HepG2 (cell line): Measurements from ENCODE around the gene AGRN. TPM values are rescaled to one million over a fixed set of nuclear protein-coding genes. Genes with fewer than 3 reads are reported as not detected.

Experiments used
- ADNP ChIP-seq: sonication (generic); formaldehyde crosslinking; IDR thresholded peaks from 2 replicates; pipeline ENCODE4 v1.4.0; 2020; ENCODE audit warnings: missing genetic modification reagents
- FOXM1 ChIP-seq: sonication (generic); formaldehyde crosslinking; IDR thresholded peaks from 2 replicates; pipeline ENCODE4 v1.5.0; 2020; ENCODE audit warnings: missing genetic modification reagents
- HDAC1 ChIP-seq: sonication (generic); formaldehyde crosslinking; IDR thresholded peaks from 2 replicates; pipeline ENCODE4 v1.5.1; 2020; ENCODE audit warnings: mild to moderate bottlenecking, missing genetic modification reagents
- HNRNPLL ChIP-seq: fragments of 200-400 bp; formaldehyde crosslinking; IDR thresholded peaks from 2 replicates; pipeline ENCODE4 v1.6.1; 2017; ENCODE audit warnings: mild to moderate bottlenecking, low read depth, low read length; ENCODE audit not compliant: poor library complexity, severe bottlenecking
- HOXD1 ChIP-seq: sonication (generic); formaldehyde crosslinking; IDR thresholded peaks from 2 replicates; pipeline ENCODE4 v1.5.0; 2020; ENCODE audit warnings: missing genetic modification reagents
- KDM5B ChIP-seq: sonication (generic); formaldehyde crosslinking; IDR thresholded peaks from 2 replicates; pipeline ENCODE4 v1.4.0; 2020; ENCODE audit warnings: missing genetic modification reagents, mild to moderate bottlenecking, borderline replicate concordance
- SIX1 ChIP-seq: sonication (generic); formaldehyde crosslinking; IDR thresholded peaks from 2 replicates; pipeline ENCODE4 v1.4.0; 2020; ENCODE audit warnings: missing genetic modification reagents, borderline replicate concordance
- SP1 ChIP-seq, 2 experiments: fragments of 450-650 bp in 1 of 2; sonication (generic) in 1 of 2; formaldehyde crosslinking in 1 of 2; IDR thresholded peaks; 2 replicates each; pipeline versions ENCODE4 v1.4.0 to v1.6.1; 2016 to 2020; ENCODE audit warnings: missing genetic modification reagents in 1 of 2
- U2AF1 ChIP-seq: fragments of 200-400 bp; formaldehyde crosslinking; optimal IDR thresholded peaks from 2 replicates; pipeline ENCODE3; 2017; ENCODE audit warnings: mild to moderate bottlenecking, low read depth, low read length
- XBP1 ChIP-seq: sonication (generic); formaldehyde crosslinking; IDR thresholded peaks from 2 replicates; pipeline ENCODE4 v1.5.0; 2020; ENCODE audit warnings: missing genetic modification reagents
- XRCC5 ChIP-seq: fragments of 200-400 bp; formaldehyde crosslinking; optimal IDR thresholded peaks from 2 replicates; pipeline ENCODE3; 2017; ENCODE audit warnings: mild to moderate bottlenecking, low read length
- YEATS2 ChIP-seq: sonication (generic); formaldehyde crosslinking; IDR thresholded peaks from 2 replicates; pipeline ENCODE4 v1.4.0; 2020; ENCODE audit warnings: missing genetic modification reagents, borderline replicate concordance
- YY1 ChIP-seq: IDR thresholded peaks from 2 replicates; pipeline ENCODE4 v1.6.1; 2011; ENCODE audit warnings: low read length, low read depth, moderate library complexity, mild to moderate bottlenecking; ENCODE audit not compliant: insufficient read depth, insufficient replicate concordance
- ZBTB3 ChIP-seq: sonication (generic); formaldehyde crosslinking; IDR thresholded peaks from 2 replicates; pipeline ENCODE4 v1.4.0; 2020; ENCODE audit warnings: low read depth, mild to moderate bottlenecking, moderate library complexity, missing genetic modification reagents, borderline replicate concordance
- ZBTB38 ChIP-seq: sonication (generic); formaldehyde crosslinking; IDR thresholded peaks from 2 replicates; pipeline ENCODE4 v1.5.1; 2020; ENCODE audit warnings: mild to moderate bottlenecking, missing genetic modification reagents
- ZMAT3 ChIP-seq: sonication (generic); formaldehyde crosslinking; conservative IDR thresholded peaks from 2 replicates; pipeline ENCODE4 v1.7.0; 2021; ENCODE audit warnings: missing genetic modification reagents
- ZNF333 ChIP-seq: sonication (generic); formaldehyde crosslinking; IDR thresholded peaks from 2 replicates; pipeline ENCODE4 v1.4.0; 2020; ENCODE audit warnings: mild to moderate bottlenecking, missing genetic modification reagents, borderline replicate concordance
- ZNF547 ChIP-seq: sonication (generic); formaldehyde crosslinking; IDR thresholded peaks from 2 replicates; pipeline ENCODE4 v1.5.1; 2020; ENCODE audit warnings: mild to moderate bottlenecking, missing genetic modification reagents
- ZNF674 ChIP-seq: sonication (generic); formaldehyde crosslinking; IDR thresholded peaks from 2 replicates; pipeline ENCODE4 v1.5.0; 2020; ENCODE audit warnings: low read depth, mild to moderate bottlenecking, missing genetic modification reagents
- ZNF766 ChIP-seq: sonication (generic); formaldehyde crosslinking; IDR thresholded peaks from 2 replicates; pipeline ENCODE4 v1.5.0; 2020; ENCODE audit warnings: missing genetic modification reagents, borderline replicate concordance
- ZZZ3 ChIP-seq: sonication (generic); formaldehyde crosslinking; IDR thresholded peaks from 2 replicates; pipeline ENCODE4 v1.4.0; 2020; ENCODE audit warnings: missing genetic modification reagents, mild to moderate bottlenecking, borderline replicate concordance
- polyA plus RNA-seq, 8 experiments: library from polyadenylated mRNA; depleted of rRNA in 3 of 8; stranded (reverse) in 7 of 8; unstranded in 1 of 8; fragments of >200 nt; fragmentation: Illumina TruSeq in 4 of 8; extraction: Trizol in 4 of 8; gene quantifications; 2 replicates each; pipeline versions ENCODE4 v1.2.1 to v1.2.3, GENCODE V29; 2011 to 2016; ENCODE audit warnings: low read depth in 4 of 8, missing spikeins in 1 of 8, mixed read lengths in 1 of 8; ENCODE audit not compliant: insufficient read depth in 1 of 8
- total RNA-seq, 5 experiments: library from RNA; depleted of rRNA; stranded (reverse); fragments of >200 nt; fragmentation: Illumina TruSeq; extraction: Trizol; gene quantifications; 2 replicates each; pipeline ENCODE4 v1.2.3, GENCODE V29; 2016; ENCODE audit warnings: low read depth in 1 of 5
- TF ChIP-seq, protein P1 (sequence below): sonication (generic); formaldehyde crosslinking; IDR thresholded peaks from 2 replicates; pipeline ENCODE4 v1.8.1; 2023; ENCODE audit warnings: mild to moderate bottlenecking, moderate library complexity, missing genetic modification reagents
- TF ChIP-seq, protein P2 (sequence below): sonication (generic); formaldehyde crosslinking; conservative IDR thresholded peaks from 2 replicates; pipeline ENCODE4 v1.4.0; 2020; ENCODE audit warnings: mild to moderate bottlenecking, missing genetic modification reagents, moderate library complexity
- TF ChIP-seq, protein P3 (sequence below): sonication (generic); formaldehyde crosslinking; IDR thresholded peaks from 2 replicates; pipeline ENCODE4 v1.9.0; 2021; ENCODE audit warnings: missing genetic modification reagents, mild to moderate bottlenecking, borderline replicate concordance

AGRN gene
- total and polyA plus RNA-seq, 2 of the 13 experiments (the other 11 are each of a cell fraction or from before 2014, with no cell fraction given): 29.8 to 65.2 TPM

DNA sequence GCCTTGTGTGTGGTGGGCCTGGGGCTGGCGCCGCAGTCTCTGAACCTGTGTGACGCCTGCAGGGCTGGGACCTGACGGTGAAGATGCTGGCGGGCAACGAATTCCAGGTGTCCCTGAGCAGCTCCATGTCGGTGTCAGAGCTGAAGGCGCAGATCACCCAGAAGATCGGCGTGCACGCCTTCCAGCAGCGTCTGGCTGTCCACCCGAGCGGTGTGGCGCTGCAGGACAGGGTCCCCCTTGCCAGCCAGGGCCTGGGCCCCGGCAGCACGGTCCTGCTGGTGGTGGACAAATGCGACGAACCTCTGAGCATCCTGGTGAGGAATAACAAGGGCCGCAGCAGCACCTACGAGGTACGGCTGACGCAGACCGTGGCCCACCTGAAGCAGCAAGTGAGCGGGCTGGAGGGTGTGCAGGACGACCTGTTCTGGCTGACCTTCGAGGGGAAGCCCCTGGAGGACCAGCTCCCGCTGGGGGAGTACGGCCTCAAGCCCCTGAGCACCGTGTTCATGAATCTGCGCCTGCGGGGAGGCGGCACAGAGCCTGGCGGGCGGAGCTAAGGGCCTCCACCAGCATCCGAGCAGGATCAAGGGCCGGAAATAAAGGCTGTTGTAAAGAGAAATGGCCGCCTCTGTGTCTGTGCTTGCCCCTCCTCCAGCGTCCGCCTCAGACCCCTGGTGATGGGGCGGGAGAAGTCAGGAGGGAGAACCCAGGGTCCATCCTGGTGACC is 5.8 kb upstream of the AGRN start (continued):
- TF ChIP-seq ZBTB38 (peak; percentile 63; the same call in 1 of the 2 replicates), HOXD1 (CRISPR knock-in tag) (peak; percentile 63; the same call in 1 of the 2 replicates), YY1 (no peak), ZNF333 (CRISPR knock-in tag) (peak; percentile 35; the same call in 1 of the 2 replicates), ZNF674 (no peak), SIX1 (CRISPR knock-in tag) (no peak), U2AF1 (no peak), SP1 (IDR thresholded peaks at IDR 0.05) (no peak), SP1 (CRISPR knock-in tag; IDR thresholded peaks at IDR 0.05) (no peak), ZNF766 (CRISPR knock-in tag) (0 out of 2 replicates have a peak, but pooled peaks have one; percentile 60), ADNP (CRISPR knock-in tag) (no peak), ZBTB3 (CRISPR knock-in tag) (no peak), YEATS2 (no peak), XRCC5 (peak; percentile 18), KDM5B (CRISPR knock-in tag) (0 out of 2 replicates have a peak, but pooled peaks have one; percentile 5), ZMAT3 (CRISPR knock-in tag) (0 out of 2 replicates have a peak, but pooled peaks have one; percentile 9), XBP1 (no peak), HNRNPLL (no peak), FOXM1 (no peak), ZZZ3 (CRISPR knock-in tag) (no peak), HDAC1 (0 out of 2 replicates have a peak, but pooled peaks have one; percentile 7), ZNF547 (CRISPR knock-in tag) (0 out of 2 replicates have a peak, but pooled peaks have one; percentile 19)
- TF ChIP-seq, protein P1, sequence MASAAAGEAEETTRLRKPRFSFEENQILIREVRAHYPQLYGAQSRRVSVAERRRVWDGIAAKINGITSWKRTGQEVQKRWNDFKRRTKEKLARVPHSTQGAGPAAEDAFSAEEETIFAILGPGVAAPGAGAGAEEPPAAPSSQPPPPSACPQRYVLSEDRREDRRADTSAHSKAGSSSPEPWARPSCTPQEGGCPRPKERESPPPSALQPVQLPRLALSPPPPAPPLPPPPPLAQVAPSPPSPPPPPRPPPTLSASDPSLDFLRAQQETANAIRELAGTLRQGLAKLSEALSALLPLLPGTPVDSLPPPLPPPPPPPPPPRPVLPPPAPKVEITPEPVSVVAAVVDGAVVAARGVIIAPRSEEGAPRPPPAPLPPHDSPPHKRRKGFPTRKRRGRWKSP (CRISPR knock-in tag): no peak
- TF ChIP-seq, protein P2, sequence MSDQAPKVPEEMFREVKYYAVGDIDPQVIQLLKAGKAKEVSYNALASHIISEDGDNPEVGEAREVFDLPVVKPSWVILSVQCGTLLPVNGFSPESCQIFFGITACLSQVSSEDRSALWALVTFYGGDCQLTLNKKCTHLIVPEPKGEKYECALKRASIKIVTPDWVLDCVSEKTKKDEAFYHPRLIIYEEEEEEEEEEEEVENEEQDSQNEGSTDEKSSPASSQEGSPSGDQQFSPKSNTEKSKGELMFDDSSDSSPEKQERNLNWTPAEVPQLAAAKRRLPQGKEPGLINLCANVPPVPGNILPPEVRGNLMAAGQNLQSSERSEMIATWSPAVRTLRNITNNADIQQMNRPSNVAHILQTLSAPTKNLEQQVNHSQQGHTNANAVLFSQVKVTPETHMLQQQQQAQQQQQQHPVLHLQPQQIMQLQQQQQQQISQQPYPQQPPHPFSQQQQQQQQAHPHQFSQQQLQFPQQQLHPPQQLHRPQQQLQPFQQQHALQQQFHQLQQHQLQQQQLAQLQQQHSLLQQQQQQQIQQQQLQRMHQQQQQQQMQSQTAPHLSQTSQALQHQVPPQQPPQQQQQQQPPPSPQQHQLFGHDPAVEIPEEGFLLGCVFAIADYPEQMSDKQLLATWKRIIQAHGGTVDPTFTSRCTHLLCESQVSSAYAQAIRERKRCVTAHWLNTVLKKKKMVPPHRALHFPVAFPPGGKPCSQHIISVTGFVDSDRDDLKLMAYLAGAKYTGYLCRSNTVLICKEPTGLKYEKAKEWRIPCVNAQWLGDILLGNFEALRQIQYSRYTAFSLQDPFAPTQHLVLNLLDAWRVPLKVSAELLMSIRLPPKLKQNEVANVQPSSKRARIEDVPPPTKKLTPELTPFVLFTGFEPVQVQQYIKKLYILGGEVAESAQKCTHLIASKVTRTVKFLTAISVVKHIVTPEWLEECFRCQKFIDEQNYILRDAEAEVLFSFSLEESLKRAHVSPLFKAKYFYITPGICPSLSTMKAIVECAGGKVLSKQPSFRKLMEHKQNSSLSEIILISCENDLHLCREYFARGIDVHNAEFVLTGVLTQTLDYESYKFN (CRISPR knock-in tag): no peak
- TF ChIP-seq, protein P3, sequence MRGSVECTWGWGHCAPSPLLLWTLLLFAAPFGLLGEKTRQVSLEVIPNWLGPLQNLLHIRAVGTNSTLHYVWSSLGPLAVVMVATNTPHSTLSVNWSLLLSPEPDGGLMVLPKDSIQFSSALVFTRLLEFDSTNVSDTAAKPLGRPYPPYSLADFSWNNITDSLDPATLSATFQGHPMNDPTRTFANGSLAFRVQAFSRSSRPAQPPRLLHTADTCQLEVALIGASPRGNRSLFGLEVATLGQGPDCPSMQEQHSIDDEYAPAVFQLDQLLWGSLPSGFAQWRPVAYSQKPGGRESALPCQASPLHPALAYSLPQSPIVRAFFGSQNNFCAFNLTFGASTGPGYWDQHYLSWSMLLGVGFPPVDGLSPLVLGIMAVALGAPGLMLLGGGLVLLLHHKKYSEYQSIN (CRISPR knock-in tag): no peak
